ENCODE results near the gene ATAD1.
"Not testable (repeated sequence)": the region's sequence is repeated elsewhere in the genome, so short reads cannot be mapped to it uniquely, and the experiment has no call there.

The ATAD1 gene

GRCh38 chr10:87803831-87804230, 14.2 kb downstream of the ATAD1 start:
- DNase-seq (ENCODE audit: low read depth in 3 of 3, low spot score in 1 of 3) = no peak

GRCh38 chr10:87803328-87803727, 14.7 kb downstream of the ATAD1 start:
- no peak for DNase-seq (ENCODE audit: low read depth in 3 of 3, low spot score in 1 of 3)

- not testable (repeated sequence) for DNase-seq (ENCODE audit: low read depth in 3 of 3, low spot score in 1 of 3)
Measured at GRCh38 chr10:87801813-87802435, 16.1 kb downstream of the ATAD1 start.

- no peak for DNase-seq (ENCODE audit: low read depth in 3 of 3, low spot score in 1 of 3)
Measured at GRCh38 chr10:87799860-87800259, 18.2 kb downstream of the ATAD1 start.

GRCh38 chr10:87798082-87798481, 19.9 kb downstream of the ATAD1 start:
- no peak for DNase-seq (ENCODE audit: low read depth in 3 of 3, low spot score in 1 of 3)

- no peak for DNase-seq (ENCODE audit: low read depth in 3 of 3, low spot score in 1 of 3)
Measured at GRCh38 chr10:87794285-87794684, 23.7 kb downstream of the ATAD1 start.

GRCh38 chr10:87790185-87790584, 27.8 kb downstream of the ATAD1 start:
- no peak for DNase-seq (ENCODE audit: low read depth in 3 of 3, low spot score in 1 of 3)

GRCh38 chr10:87786421-87786820, 31.6 kb downstream of the ATAD1 start:
- DNase-seq (ENCODE audit: low read depth in 3 of 3, low spot score in 1 of 3) = no peak

GRCh38 chr10:87782721-87783120, 35.3 kb downstream of the ATAD1 start:
- no peak for DNase-seq (ENCODE audit: low read depth in 3 of 3, low spot score in 1 of 3)

- no peak for DNase-seq (ENCODE audit: low read depth in 3 of 3, low spot score in 1 of 3)
Measured at GRCh38 chr10:87781545-87781944, 36.5 kb downstream of the ATAD1 start.

- DNase-seq (ENCODE audit: low read depth in 3 of 3, low spot score in 1 of 3) = no peak
Measured at GRCh38 chr10:87776328-87776727, 41.7 kb downstream of the ATAD1 start.

- DNase-seq (ENCODE audit: low read depth in 3 of 3, low spot score in 1 of 3) = no peak
Measured at GRCh38 chr10:87775766-87776165, 42.3 kb downstream of the ATAD1 start.

GRCh38 chr10:87771871-87772500, 46.0 kb downstream of the ATAD1 start:
- DNase-seq (ENCODE audit: low read depth in 3 of 3, low spot score in 1 of 3) = no peak

GRCh38 chr10:87767253-87767652, 50.8 kb downstream of the ATAD1 start:
- no peak for DNase-seq (ENCODE audit: low read depth in 3 of 3, low spot score in 1 of 3)

GRCh38 chr10:87765666-87766376, 52.2 kb downstream of the ATAD1 start:
- no peak for DNase-seq (ENCODE audit: low read depth in 3 of 3, low spot score in 1 of 3)

- no peak for DNase-seq (ENCODE audit: low read depth in 3 of 3, low spot score in 1 of 3)
Measured at GRCh38 chr10:87764072-87764934, 53.7 kb downstream of the ATAD1 start.

GRCh38 chr10:87763086-87763861, 54.8 kb downstream of the ATAD1 start:
- no peak for DNase-seq (ENCODE audit: low read depth in 3 of 3, low spot score in 1 of 3)

GRCh38 chr10:87761892-87762291, 56.1 kb downstream of the ATAD1 start:
- no peak for DNase-seq (ENCODE audit: low read depth in 3 of 3, low spot score in 1 of 3)

GRCh38 chr10:87761153-87761552, 56.9 kb downstream of the ATAD1 start:
- DNase-seq (ENCODE audit: low read depth in 3 of 3, low spot score in 1 of 3) = no peak

GRCh38 chr10:87760195-87760905, 57.7 kb downstream of the ATAD1 start:
- DNase-seq (ENCODE audit: low read depth in 3 of 3, low spot score in 1 of 3) = no peak

All from stimulated activated CD4-positive, alpha-beta T cell treated with anti-CD3 and anti-CD28 coated beads, TNF-alpha, amount 100 ng/mL, for 1 hour (primary cell).